Osteoblast (primary cell): ENCODE results near the gene HSPA5. TPM values are rescaled to one million over a fixed set of nuclear protein-coding genes. Genes with fewer than 3 reads are reported as not detected.
"Not testable (repeated sequence)": the region's sequence is repeated elsewhere in the genome, so short reads cannot be mapped to it uniquely, and the experiment has no call there.

Source experiments
- DNase-seq: peaks from one replicate; pipeline ENCODE4 v3.0.0; 2011; ENCODE audit warnings: low spot score, mixed read lengths; ENCODE audit not compliant: insufficient read length; ENCODE audit errors: missing footprints
- H2AFZ ChIP-seq: 2 replicates; pipeline ENCODE4 v1.6.0; 2011; ENCODE audit warnings: mild to moderate bottlenecking, low read length
- H3K27ac ChIP-seq: 2 replicates; pipeline ENCODE4 v1.5.1; 2011; ENCODE audit warnings: mild to moderate bottlenecking, low read depth, low read length, moderate library complexity
- H3K27me3 ChIP-seq: 2 replicates; pipeline ENCODE4 v1.6.0; 2012; ENCODE audit warnings: mild to moderate bottlenecking, control low read depth, inconsistent platforms, low read length, moderate library complexity; ENCODE audit not compliant: insufficient read depth
- H3K36me3 ChIP-seq: 2 replicates; pipeline ENCODE4 v1.5.1; 2011; ENCODE audit warnings: mild to moderate bottlenecking, low read length, control low read depth, moderate library complexity; ENCODE audit not compliant: insufficient read depth
- H3K4me1 ChIP-seq: 2 replicates; pipeline ENCODE4 v1.5.1; 2011; ENCODE audit warnings: mild to moderate bottlenecking, low read length, control low read depth, moderate library complexity; ENCODE audit not compliant: insufficient read depth
- H3K4me2 ChIP-seq: 2 replicates; pipeline ENCODE4 v1.6.0; 2011; ENCODE audit warnings: mild to moderate bottlenecking, low read length; ENCODE audit not compliant: insufficient read depth
- H3K4me3 ChIP-seq: fragments of 200-600 bp; sonication (generic); 3 replicates; pipeline ENCODE4 v1.5.1; 2012; ENCODE audit warnings: mild to moderate bottlenecking, low read length, inconsistent platforms; ENCODE audit not compliant: insufficient read depth
- H3K79me2 ChIP-seq: 2 replicates; pipeline ENCODE4 v1.6.0; 2012; ENCODE audit warnings: mild to moderate bottlenecking, low read length, control low read depth, inconsistent platforms; ENCODE audit not compliant: insufficient read depth
- H3K9me3 ChIP-seq: 2 replicates; pipeline ENCODE4 v1.5.1; 2011; ENCODE audit warnings: low read depth, low read length, control low read depth
- H4K20me1 ChIP-seq: 2 replicates; pipeline ENCODE4 v1.6.0; 2012; ENCODE audit warnings: mild to moderate bottlenecking, low read length, control low read depth; ENCODE audit not compliant: insufficient read depth
- total RNA-seq: library from RNA; depleted of rRNA; stranded (reverse); fragments of >200 nt; gene quantifications from 2 replicates; pipeline ENCODE4 v1.2.3, GENCODE V29; 2012
- TF ChIP-seq, protein P1 (sequence below): IDR thresholded peaks from 2 replicates; pipeline ENCODE4 v1.5.1; 2011; ENCODE audit warnings: mild to moderate bottlenecking, low read depth, low read length, moderate library complexity; ENCODE audit errors: extremely low read depth

The HSPA5 gene
- total RNA-seq, 1 donor, result 121 TPM

- peaks cover 90% of the 10 kb centered on the region for H3K79me2 ChIP-seq
- peak overlapping the region; percentile 61 for H3K27ac ChIP-seq
- no peaks in the 10 kb centered on the region for H3K9me3 ChIP-seq
- H3K36me3 ChIP-seq, result peaks cover 14% of the 10 kb centered on the region
- no peaks in the 10 kb centered on the region for H3K27me3 ChIP-seq
- H3K4me2 ChIP-seq, result no peak overlapping the region
- peaks cover 10% of the 10 kb centered on the region for H3K4me1 ChIP-seq
- TF ChIP-seq, protein P1, sequence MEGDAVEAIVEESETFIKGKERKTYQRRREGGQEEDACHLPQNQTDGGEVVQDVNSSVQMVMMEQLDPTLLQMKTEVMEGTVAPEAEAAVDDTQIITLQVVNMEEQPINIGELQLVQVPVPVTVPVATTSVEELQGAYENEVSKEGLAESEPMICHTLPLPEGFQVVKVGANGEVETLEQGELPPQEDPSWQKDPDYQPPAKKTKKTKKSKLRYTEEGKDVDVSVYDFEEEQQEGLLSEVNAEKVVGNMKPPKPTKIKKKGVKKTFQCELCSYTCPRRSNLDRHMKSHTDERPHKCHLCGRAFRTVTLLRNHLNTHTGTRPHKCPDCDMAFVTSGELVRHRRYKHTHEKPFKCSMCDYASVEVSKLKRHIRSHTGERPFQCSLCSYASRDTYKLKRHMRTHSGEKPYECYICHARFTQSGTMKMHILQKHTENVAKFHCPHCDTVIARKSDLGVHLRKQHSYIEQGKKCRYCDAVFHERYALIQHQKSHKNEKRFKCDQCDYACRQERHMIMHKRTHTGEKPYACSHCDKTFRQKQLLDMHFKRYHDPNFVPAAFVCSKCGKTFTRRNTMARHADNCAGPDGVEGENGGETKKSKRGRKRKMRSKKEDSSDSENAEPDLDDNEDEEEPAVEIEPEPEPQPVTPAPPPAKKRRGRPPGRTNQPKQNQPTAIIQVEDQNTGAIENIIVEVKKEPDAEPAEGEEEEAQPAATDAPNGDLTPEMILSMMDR, result no peak
- no peak overlapping the region for H2AFZ ChIP-seq
- H3K4me3 ChIP-seq, result no peak overlapping the region
- DNase-seq, result no peak
- H4K20me1 ChIP-seq, result peaks cover 13% of the 10 kb centered on the region
These were observed 27.9 kb upstream of the HSPA5 start for GRCh38 chr9:125269014-125269397.

- no peaks in the 10 kb centered on the region for H3K9me3 ChIP-seq
- no peak for DNase-seq
- H4K20me1 ChIP-seq, result peaks cover 13% of the 10 kb centered on the region
- H3K27ac ChIP-seq, result peak overlapping the region; percentile 61
- no peak overlapping the region for H3K4me3 ChIP-seq
- TF ChIP-seq, protein P1, result no peak
- H3K79me2 ChIP-seq, result peaks cover 90% of the 10 kb centered on the region
- peak overlapping the region; percentile 51 for H3K4me2 ChIP-seq
- no peak overlapping the region for H2AFZ ChIP-seq
- peaks cover 14% of the 10 kb centered on the region for H3K36me3 ChIP-seq
- H3K27me3 ChIP-seq, result no peaks in the 10 kb centered on the region
- peaks cover 10% of the 10 kb centered on the region for H3K4me1 ChIP-seq
These were observed 27.4 kb upstream of the HSPA5 start for GRCh38 chr9:125268394-125269013.

DNA sequence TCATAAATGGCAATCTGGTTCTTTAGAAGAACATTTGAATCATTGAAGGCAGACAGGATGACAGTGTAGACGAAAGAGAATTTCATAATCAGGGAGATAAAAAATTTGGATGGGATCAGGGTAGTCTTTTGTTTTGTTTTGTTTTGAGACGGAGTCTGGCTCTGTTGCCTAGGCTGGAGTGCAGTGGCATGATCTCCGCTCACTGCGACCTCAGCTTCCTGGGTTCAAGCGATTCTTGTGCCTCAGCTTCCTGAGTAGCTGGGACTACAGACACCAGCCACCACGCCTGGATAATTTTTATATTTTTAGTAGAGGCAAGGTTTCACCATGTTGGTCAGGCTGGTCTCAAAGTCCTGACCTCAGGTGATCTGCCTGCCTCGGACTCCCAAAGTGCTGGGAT is 22.9 kb upstream of the HSPA5 start:
- not testable (repeated sequence) for DNase-seq, H3K4me1 ChIP-seq, H2AFZ ChIP-seq, H3K27me3 ChIP-seq, H3K4me2 ChIP-seq, H3K9me3 ChIP-seq, H3K4me3 ChIP-seq, H3K27ac ChIP-seq
- peaks cover 19% of the 10 kb centered on the region for H4K20me1 ChIP-seq
- peaks cover 70% of the 10 kb centered on the region for H3K79me2 ChIP-seq
- peaks cover 14% of the 10 kb centered on the region for H3K36me3 ChIP-seq

DNA sequence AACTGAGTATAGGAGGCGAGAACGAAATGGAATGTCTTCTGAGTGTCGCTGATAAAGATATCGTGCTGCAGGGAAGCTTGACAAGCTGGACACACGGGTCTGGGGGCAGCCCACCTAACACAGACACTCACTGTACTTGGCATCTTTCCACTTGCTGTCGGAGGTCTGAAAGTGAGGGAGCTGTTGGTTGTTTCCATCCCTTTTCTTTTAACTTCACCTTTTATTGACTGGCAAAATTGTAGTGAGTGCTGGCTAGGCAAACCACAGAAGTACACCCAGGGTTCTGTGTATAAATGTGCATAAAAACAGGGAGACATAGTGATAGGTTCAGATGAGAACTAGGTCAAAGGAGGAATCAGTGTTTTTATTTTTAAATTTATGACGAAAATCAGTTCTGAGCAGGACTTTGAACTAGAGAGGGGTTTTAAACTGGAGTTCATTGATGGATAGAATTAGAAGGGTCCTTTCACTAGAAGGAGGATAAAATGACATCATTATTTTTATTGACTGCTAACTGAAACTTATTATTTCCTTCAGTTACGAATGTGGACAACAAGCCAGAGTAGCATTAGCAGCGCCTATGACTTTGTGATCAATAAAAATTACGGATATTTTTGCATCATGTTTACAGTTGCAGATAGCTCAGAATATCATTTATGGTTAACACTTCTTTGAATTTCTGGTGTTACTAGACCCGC is 21.3 kb upstream of the HSPA5 start:
- Histone ChIP-seq H4K20me1 (peaks cover 17% of the 10 kb centered on the region), H3K4me2 (peak overlapping the region; percentile 94), H3K4me1 (peaks cover 5% of the 10 kb centered on the region), H3K4me3 (peak overlapping the region; percentile 100), H2AFZ (peak overlapping the region; percentile 90), H3K36me3 (peaks cover 14% of the 10 kb centered on the region), H3K27me3 (no peaks in the 10 kb centered on the region), H3K9me3 (no peaks in the 10 kb centered on the region), H3K27ac (peak overlapping the region; percentile 34), H3K79me2 (peaks cover 55% of the 10 kb centered on the region)
- TF ChIP-seq, protein P1, result no peak
- peak; percentile 54 for DNase-seq
